Panc1 (cell line): ENCODE results near the gene WBP2NL. TPM values are rescaled to one million over a fixed set of nuclear protein-coding genes. Genes with fewer than 3 reads are reported as not detected.

ENCODE experiments used
- ATAC-seq: fragments of 200-7000 bp; cut with Tn5 transposase; 2 replicates; pipeline ENCODE4 v1.9.1; 2020; ENCODE audit warnings: mild to moderate bottlenecking, moderate library complexity
- BruUV-seq: library from RNA; stranded (reverse); fragments of 400-500 nt; replicated peaks from 2 replicates; lab custom pipeline; 2021; lab: Mats Ljungman, UMichigan
- CTCF ChIA-PET: fragments of 300-600 bp; sonication (Branson Sonifier 250); formaldehyde crosslinking; loops from one replicate; lab custom pipeline; 2022; ENCODE audit warnings: antibody characterized with exemption; lab: Charles Lee
- POLR2A ChIA-PET: fragments of 300-600 bp; sonication (Branson Sonifier 250); formaldehyde crosslinking; loops from one replicate; lab custom pipeline; 2022; ENCODE audit warnings: antibody characterized with exemption; lab: Charles Lee
- DNase-seq: peaks from one replicate; pipeline ENCODE4 v3.0.0-alpha.2; 2010; ENCODE audit warnings: low read depth, low spot score
- H3K27ac ChIP-seq: 2 replicates; pipeline ENCODE4 v1.5.1; 2011; ENCODE audit warnings: mild to moderate bottlenecking, low read length, inconsistent platforms
- H3K27me3 ChIP-seq: fragments of 200-500 bp; sonication (Bioruptor generic); 2 replicates; pipeline ENCODE4 v1.6.0; 2014; ENCODE audit warnings: low read length, inconsistent platforms; ENCODE audit not compliant: control insufficient read depth, insufficient read depth
- H3K36me3 ChIP-seq: fragments of 200-500 bp; sonication (Bioruptor generic); 2 replicates; pipeline ENCODE4 v1.5.1; 2014; ENCODE audit warnings: inconsistent platforms, mild to moderate bottlenecking, low read length, moderate library complexity; ENCODE audit not compliant: control insufficient read depth, insufficient read depth
- H3K4me1 ChIP-seq: 2 replicates; pipeline ENCODE4 v1.5.1; 2011; ENCODE audit warnings: inconsistent platforms, mild to moderate bottlenecking, low read length, moderate library complexity; ENCODE audit not compliant: control insufficient read depth, insufficient read depth
- H3K4me3 ChIP-seq, 2 experiments: 2 replicates each; pipeline ENCODE4 v1.5.1; 2011 to 2012; ENCODE audit warnings: low read depth in 2 of 2, low read length in 2 of 2, mild to moderate bottlenecking in 2 of 2, inconsistent platforms in 1 of 2, moderate library complexity in 1 of 2
- H3K9me3 ChIP-seq: fragments of 200-500 bp; sonication (Bioruptor generic); 2 replicates; pipeline ENCODE4 v1.5.1; 2014; ENCODE audit warnings: low read depth, mild to moderate bottlenecking, inconsistent platforms, low read length, moderate library complexity; ENCODE audit not compliant: control insufficient read depth, insufficient read depth
- CTCF ChIP-seq: fragments of 450-650 bp; IDR thresholded peaks from 2 replicates; pipeline ENCODE4 v1.5.1; 2017; ENCODE audit warnings: mild to moderate bottlenecking
- POLR2AphosphoS5 ChIP-seq: IDR thresholded peaks from 2 replicates; pipeline ENCODE4 v1.6.1; 2012; ENCODE audit warnings: mild to moderate bottlenecking, low read depth, low read length, moderate library complexity
- SIN3A ChIP-seq: IDR thresholded peaks from 2 replicates; pipeline ENCODE4 v1.6.1; 2012; ENCODE audit warnings: low read depth, mild to moderate bottlenecking, low read length, moderate library complexity, borderline replicate concordance; ENCODE audit not compliant: insufficient read depth
- TCF7L2 ChIP-seq: IDR thresholded peaks from 2 replicates; pipeline ENCODE4 v1.6.1; 2011; ENCODE audit warnings: mild to moderate bottlenecking, low read depth, low read length, inconsistent platforms
- in situ Hi-C: cut with HindIII; loops from 2 replicates; pipeline ENCODE4 v1.10.0; 2016; ENCODE audit warnings: low sequenced_read_pairs, low pct_unique_long_range_greater_than_20kb
- intact Hi-C: fragments of 100-400 bp; cut with micrococcal nuclease; formaldehyde crosslinking; loops from one replicate; pipeline ENCODE4 v1.10.0; 2022; ENCODE audit not compliant: unreplicated experiment
- total RNA-seq: library from RNA; stranded (reverse); gene quantifications from one replicate; pipeline ENCODE4 v1.2.1, GENCODE V29; 2021; ENCODE audit not compliant: unreplicated experiment
- TF ChIP-seq, protein P1 (sequence below), 2 experiments: IDR thresholded peaks; 2 replicates each; pipeline ENCODE4 v1.6.1; 2011 to 2012; ENCODE audit warnings: low read depth in 2 of 2, control low read depth in 1 of 2, low read length in 1 of 2, mild to moderate bottlenecking in 1 of 2, moderate library complexity in 1 of 2; ENCODE audit not compliant: insufficient read depth in 1 of 2

Gene WBP2NL
- total RNA-seq, 1 experiment from 2014 or later = 0.44 TPM

DNA sequence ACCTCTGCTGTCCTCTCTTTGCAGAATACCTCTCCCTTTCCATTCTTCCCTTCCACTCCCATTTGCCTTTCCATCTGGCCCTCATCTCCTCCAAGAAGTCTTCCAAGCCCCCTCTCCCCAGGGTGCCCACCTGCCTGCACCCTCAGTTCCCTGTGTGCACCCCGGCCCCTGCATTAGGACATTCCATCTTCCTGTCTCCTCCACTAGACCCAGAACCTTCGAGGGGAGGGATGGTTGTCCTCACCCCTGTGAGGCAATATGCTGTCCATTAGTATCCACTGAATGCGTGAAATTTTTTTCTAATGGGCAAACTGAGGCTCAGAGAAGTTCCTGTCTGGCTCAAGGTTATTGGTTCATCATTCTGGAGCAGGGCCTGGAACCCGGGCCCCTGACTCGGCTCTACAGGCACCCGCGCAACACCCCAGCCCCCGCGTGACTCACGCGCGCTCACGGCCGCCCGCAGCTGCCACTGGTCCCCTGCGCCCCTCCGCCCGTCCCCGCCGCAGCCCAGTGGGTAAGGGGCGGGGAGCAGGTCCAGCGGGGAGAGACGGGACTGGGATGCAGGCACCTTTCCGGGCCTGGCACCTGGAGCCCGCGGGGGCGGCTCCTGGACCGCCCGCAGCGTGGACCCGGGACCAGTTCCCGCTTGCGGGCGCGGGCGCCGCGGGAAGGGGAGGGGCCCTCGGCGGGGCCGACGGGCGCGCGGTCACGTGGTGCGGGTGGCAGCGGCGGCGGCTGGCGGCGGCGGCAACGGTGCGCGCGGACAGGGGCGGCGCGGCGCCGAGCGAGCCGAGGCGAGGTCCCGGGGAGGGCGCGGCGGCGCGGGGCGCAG lies 22.3 kb upstream of the WBP2NL start:
- ATAC-seq (peak; percentile 57), DNase-seq (no peak)
- BruUV-seq = no TSS peak
- no peak for TF ChIP-seq SIN3A
- TF ChIP-seq TCF7L2 = no peak
- TF ChIP-seq, protein P1, sequence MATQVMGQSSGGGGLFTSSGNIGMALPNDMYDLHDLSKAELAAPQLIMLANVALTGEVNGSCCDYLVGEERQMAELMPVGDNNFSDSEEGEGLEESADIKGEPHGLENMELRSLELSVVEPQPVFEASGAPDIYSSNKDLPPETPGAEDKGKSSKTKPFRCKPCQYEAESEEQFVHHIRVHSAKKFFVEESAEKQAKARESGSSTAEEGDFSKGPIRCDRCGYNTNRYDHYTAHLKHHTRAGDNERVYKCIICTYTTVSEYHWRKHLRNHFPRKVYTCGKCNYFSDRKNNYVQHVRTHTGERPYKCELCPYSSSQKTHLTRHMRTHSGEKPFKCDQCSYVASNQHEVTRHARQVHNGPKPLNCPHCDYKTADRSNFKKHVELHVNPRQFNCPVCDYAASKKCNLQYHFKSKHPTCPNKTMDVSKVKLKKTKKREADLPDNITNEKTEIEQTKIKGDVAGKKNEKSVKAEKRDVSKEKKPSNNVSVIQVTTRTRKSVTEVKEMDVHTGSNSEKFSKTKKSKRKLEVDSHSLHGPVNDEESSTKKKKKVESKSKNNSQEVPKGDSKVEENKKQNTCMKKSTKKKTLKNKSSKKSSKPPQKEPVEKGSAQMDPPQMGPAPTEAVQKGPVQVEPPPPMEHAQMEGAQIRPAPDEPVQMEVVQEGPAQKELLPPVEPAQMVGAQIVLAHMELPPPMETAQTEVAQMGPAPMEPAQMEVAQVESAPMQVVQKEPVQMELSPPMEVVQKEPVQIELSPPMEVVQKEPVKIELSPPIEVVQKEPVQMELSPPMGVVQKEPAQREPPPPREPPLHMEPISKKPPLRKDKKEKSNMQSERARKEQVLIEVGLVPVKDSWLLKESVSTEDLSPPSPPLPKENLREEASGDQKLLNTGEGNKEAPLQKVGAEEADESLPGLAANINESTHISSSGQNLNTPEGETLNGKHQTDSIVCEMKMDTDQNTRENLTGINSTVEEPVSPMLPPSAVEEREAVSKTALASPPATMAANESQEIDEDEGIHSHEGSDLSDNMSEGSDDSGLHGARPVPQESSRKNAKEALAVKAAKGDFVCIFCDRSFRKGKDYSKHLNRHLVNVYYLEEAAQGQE (IDR thresholded peaks at IDR 0.05; ENCODE audit: insufficient read depth in 1 of 2, low read depth in 2 of 2, low read length in 1 of 2) = no peak
- TF ChIP-seq POLR2AphosphoS5 = no peak
- no peak for TF ChIP-seq CTCF
- in situ Hi-C loops (no loop called here), intact Hi-C loops (no loop called here)
- Histone ChIP-seq H3K36me3 (no peaks in the 10 kb centered on the region), H3K27ac (no peak overlapping the region), H3K9me3 (no peaks in the 10 kb centered on the region), H3K27me3 (peaks cover 6% of the 10 kb centered on the region; the same call in 1 of the 2 replicates), H3K4me1 (0 out of 2 replicates have a peak, but pooled peaks cover 2% of the 10 kb centered on the region), H3K4me3 (peak overlapping the region; percentile 22 to 35)
- ChIA-PET CTCF (no interaction called here), POLR2A (no interaction called here)

- in situ Hi-C loops (no loop called here), intact Hi-C loops (no loop called here)
- Histone ChIP-seq H3K9me3 (no peaks in the 10 kb centered on the region), H3K36me3 (no peaks in the 10 kb centered on the region), H3K4me3 (peak overlapping the region; percentile 33), H3K27ac (no peak overlapping the region), H3K4me1 (0 out of 2 replicates have a peak, but pooled peaks cover 2% of the 10 kb centered on the region), H3K27me3 (peaks cover 6% of the 10 kb centered on the region; the same call in 1 of the 2 replicates)
- ChIA-PET POLR2A (no interaction called here), CTCF (no interaction called here)
- TF ChIP-seq SIN3A (no peak), CTCF (no peak), POLR2AphosphoS5 (no peak), TCF7L2 (no peak)
- TF ChIP-seq, protein P1 (IDR thresholded peaks at IDR 0.05; ENCODE audit: insufficient read depth in 1 of 2, low read depth in 2 of 2, low read length in 1 of 2) = no peak
- no peak for DNase-seq
- no TSS peak for BruUV-seq
- peak; percentile 49 for ATAC-seq
These were observed 21.5 kb upstream of the WBP2NL start for GRCh38 chr22:41976961-41977566.
